A549 (cell line): Measurements from ENCODE around the gene SLC35A5.

Experiments used
- EP300 ChIP-seq, 2 experiments: fragments of >200 bp; sonication (Bioruptor Twin); formaldehyde crosslinking; IDR thresholded peaks; 2 replicates in 1 of 2; 3 replicates in 1 of 2; pipeline ENCODE4 v1.6.1; 2016 to 2017
- NFE2L2 ChIP-seq: fragments of 150-350 bp; conservative IDR thresholded peaks from 2 replicates; pipeline ENCODE4 v1.6.1; 2014; ENCODE audit warnings: low read length
- POLR2A ChIP-seq: IDR thresholded peaks from 2 replicates; pipeline ENCODE4 v1.6.1; 2012; ENCODE audit warnings: mild to moderate bottlenecking, low read length
- POLR2AphosphoS2 ChIP-seq: conservative IDR thresholded peaks from 2 replicates; pipeline ENCODE4 v1.6.1; 2012; ENCODE audit warnings: low read length, improper control_type of control experiment, inconsistent platforms
- SMC3 ChIP-seq: fragments of >200 bp; sonication (Bioruptor Twin); formaldehyde crosslinking; IDR thresholded peaks from 3 replicates; pipeline ENCODE4 v1.6.1; 2018; ENCODE audit warnings: inconsistent platforms
- TP53 ChIP-seq: fragments of 250-450 bp; sonication (Bioruptor Pico); IDR thresholded peaks from 2 replicates; pipeline ENCODE4 v1.5.0; 2021; ENCODE audit warnings: mild to moderate bottlenecking, moderate library complexity
- TF ChIP-seq, protein P1 (sequence below): fragments of >200 bp; sonication (Bioruptor Twin); formaldehyde crosslinking; IDR thresholded peaks from 3 replicates; pipeline ENCODE4 v1.5.1; 2016
- TF ChIP-seq, protein P2 (sequence below): fragments of 250-450 bp; sonication (Bioruptor Pico); IDR thresholded peaks from 2 replicates; pipeline ENCODE4 v1.5.0; 2021; ENCODE audit warnings: mild to moderate bottlenecking, moderate library complexity, borderline replicate concordance
- TF ChIP-seq, protein P3 (sequence below): IDR thresholded peaks from 2 replicates; pipeline ENCODE4 v1.6.1; 2012
- TF ChIP-seq, protein P4 (sequence below): fragments of 200-600 bp; sonication (generic); IDR thresholded peaks from 2 replicates; pipeline ENCODE4 v1.6.1; 2016; ENCODE audit warnings: antibody characterized with exemption, mild to moderate bottlenecking, moderate library complexity

DNA sequence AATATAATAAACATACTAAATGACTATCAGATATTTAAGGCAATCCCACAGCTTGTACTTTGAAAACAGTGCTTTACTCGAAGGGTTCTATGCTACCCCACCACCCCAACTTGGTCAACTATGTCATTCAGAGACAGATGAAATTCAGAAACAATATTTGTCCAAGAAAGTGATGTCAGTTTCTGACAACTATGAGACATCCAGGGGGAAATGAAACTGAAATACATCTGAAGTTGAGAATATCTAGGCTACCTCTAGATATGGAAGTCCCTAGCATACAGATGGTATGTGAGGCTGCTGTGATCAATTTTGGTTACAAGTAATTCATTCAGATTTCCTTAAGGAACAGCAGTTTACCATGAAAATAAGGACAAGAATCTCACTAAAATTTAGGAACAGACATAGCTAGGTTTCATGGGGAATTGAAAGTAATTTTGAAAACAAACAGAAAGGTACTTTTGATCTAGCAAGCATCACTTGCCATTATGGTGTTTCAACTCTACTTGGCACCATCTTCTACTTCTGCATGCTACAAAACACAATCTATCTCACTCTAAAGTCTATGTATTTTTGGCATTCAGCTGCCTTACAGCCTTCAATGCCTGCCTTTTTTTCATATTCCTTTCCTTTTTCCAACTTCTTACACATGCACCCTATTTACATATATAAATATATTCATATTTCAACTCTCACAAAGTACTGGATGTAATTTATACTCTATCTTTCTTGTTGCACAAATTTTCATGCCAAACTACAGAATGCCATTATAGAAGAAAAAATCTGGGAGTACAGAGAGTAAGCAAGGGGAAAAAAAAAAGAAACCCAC lies 21.8 kb upstream of the SLC35A5 start:
- TF ChIP-seq EP300 (IDR thresholded peaks at IDR 0.05): no peak
- no peak for TF ChIP-seq SMC3
- TF ChIP-seq POLR2A: no peak
- no peak for TF ChIP-seq TP53 (CRISPR knock-in tag)
- TF ChIP-seq, protein P1, sequence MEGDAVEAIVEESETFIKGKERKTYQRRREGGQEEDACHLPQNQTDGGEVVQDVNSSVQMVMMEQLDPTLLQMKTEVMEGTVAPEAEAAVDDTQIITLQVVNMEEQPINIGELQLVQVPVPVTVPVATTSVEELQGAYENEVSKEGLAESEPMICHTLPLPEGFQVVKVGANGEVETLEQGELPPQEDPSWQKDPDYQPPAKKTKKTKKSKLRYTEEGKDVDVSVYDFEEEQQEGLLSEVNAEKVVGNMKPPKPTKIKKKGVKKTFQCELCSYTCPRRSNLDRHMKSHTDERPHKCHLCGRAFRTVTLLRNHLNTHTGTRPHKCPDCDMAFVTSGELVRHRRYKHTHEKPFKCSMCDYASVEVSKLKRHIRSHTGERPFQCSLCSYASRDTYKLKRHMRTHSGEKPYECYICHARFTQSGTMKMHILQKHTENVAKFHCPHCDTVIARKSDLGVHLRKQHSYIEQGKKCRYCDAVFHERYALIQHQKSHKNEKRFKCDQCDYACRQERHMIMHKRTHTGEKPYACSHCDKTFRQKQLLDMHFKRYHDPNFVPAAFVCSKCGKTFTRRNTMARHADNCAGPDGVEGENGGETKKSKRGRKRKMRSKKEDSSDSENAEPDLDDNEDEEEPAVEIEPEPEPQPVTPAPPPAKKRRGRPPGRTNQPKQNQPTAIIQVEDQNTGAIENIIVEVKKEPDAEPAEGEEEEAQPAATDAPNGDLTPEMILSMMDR: no peak
- TF ChIP-seq, protein P2, sequence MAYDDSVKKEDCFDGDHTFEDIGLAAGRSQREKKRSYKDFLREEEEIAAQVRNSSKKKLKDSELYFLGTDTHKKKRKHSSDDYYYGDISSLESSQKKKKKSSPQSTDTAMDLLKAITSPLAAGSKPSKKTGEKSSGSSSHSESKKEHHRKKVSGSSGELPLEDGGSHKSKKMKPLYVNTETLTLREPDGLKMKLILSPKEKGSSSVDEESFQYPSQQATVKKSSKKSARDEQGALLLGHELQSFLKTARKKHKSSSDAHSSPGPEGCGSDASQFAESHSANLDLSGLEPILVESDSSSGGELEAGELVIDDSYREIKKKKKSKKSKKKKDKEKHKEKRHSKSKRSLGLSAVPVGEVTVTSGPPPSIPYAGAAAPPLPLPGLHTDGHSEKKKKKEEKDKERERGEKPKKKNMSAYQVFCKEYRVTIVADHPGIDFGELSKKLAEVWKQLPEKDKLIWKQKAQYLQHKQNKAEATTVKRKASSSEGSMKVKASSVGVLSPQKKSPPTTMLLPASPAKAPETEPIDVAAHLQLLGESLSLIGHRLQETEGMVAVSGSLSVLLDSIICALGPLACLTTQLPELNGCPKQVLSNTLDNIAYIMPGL (CRISPR knock-in tag): no peak
- TF ChIP-seq, protein P3, sequence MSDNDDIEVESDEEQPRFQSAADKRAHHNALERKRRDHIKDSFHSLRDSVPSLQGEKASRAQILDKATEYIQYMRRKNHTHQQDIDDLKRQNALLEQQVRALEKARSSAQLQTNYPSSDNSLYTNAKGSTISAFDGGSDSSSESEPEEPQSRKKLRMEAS: no peak
- TF ChIP-seq NFE2L2: no peak
- TF ChIP-seq POLR2AphosphoS2: no peak
- TF ChIP-seq, protein P4, sequence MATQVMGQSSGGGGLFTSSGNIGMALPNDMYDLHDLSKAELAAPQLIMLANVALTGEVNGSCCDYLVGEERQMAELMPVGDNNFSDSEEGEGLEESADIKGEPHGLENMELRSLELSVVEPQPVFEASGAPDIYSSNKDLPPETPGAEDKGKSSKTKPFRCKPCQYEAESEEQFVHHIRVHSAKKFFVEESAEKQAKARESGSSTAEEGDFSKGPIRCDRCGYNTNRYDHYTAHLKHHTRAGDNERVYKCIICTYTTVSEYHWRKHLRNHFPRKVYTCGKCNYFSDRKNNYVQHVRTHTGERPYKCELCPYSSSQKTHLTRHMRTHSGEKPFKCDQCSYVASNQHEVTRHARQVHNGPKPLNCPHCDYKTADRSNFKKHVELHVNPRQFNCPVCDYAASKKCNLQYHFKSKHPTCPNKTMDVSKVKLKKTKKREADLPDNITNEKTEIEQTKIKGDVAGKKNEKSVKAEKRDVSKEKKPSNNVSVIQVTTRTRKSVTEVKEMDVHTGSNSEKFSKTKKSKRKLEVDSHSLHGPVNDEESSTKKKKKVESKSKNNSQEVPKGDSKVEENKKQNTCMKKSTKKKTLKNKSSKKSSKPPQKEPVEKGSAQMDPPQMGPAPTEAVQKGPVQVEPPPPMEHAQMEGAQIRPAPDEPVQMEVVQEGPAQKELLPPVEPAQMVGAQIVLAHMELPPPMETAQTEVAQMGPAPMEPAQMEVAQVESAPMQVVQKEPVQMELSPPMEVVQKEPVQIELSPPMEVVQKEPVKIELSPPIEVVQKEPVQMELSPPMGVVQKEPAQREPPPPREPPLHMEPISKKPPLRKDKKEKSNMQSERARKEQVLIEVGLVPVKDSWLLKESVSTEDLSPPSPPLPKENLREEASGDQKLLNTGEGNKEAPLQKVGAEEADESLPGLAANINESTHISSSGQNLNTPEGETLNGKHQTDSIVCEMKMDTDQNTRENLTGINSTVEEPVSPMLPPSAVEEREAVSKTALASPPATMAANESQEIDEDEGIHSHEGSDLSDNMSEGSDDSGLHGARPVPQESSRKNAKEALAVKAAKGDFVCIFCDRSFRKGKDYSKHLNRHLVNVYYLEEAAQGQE: no peak
